Measurements from ENCODE around the gene ACP3.

ACP3 gene

GRCh38 chr3:132321304-132321703 lies 4.1 kb downstream of the ACP3 start:
- no peak for DNase-seq

GRCh38 chr3:132325103-132325606 lies 7.9 kb downstream of the ACP3 start:
- no peak for DNase-seq

- DNase-seq, result no peak
Measured at GRCh38 chr3:132325634-132326033, 8.4 kb downstream of the ACP3 start.

- no peak for DNase-seq
Measured at GRCh38 chr3:132326251-132326650, 9.0 kb downstream of the ACP3 start.

GRCh38 chr3:132332082-132332481 lies 14.9 kb downstream of the ACP3 start:
- no peak for DNase-seq

GRCh38 chr3:132332508-132332907 lies 15.3 kb downstream of the ACP3 start:
- DNase-seq, result no peak

- no peak for DNase-seq
Measured at GRCh38 chr3:132341746-132342145, 24.5 kb downstream of the ACP3 start.

GRCh38 chr3:132342183-132342582 lies 25.0 kb downstream of the ACP3 start:
- no peak for DNase-seq

- DNase-seq, result no peak
Measured at GRCh38 chr3:132342610-132343009, 25.4 kb downstream of the ACP3 start.

GRCh38 chr3:132343018-132343612 lies 25.9 kb downstream of the ACP3 start:
- DNase-seq, result peak; percentile 74

GRCh38 chr3:132344666-132345280 lies 27.6 kb downstream of the ACP3 start:
- no peak for DNase-seq

GRCh38 chr3:132346841-132347736 lies 29.9 kb downstream of the ACP3 start:
- peak; percentile 8 for DNase-seq

GRCh38 chr3:132347811-132348210 lies 30.6 kb downstream of the ACP3 start:
- DNase-seq, result no peak

- no peak for DNase-seq
Measured at GRCh38 chr3:132348531-132348930, 31.3 kb downstream of the ACP3 start.

- no peak for DNase-seq
Measured at GRCh38 chr3:132350814-132351213, 33.6 kb downstream of the ACP3 start.

- no peak for DNase-seq
Measured at GRCh38 chr3:132351222-132351806, 34.1 kb downstream of the ACP3 start.

- peak; percentile 75 for DNase-seq
Measured at GRCh38 chr3:132352556-132353143, 35.4 kb downstream of the ACP3 start.

GRCh38 chr3:132354916-132355702 lies 37.9 kb downstream of the ACP3 start:
- no peak for DNase-seq

- no peak for DNase-seq
Measured at GRCh38 chr3:132356568-132356967, 39.4 kb downstream of the ACP3 start.

- no peak for DNase-seq
Measured at GRCh38 chr3:132360717-132361116, 43.5 kb downstream of the ACP3 start.

- no peak for DNase-seq
Measured at GRCh38 chr3:132362329-132362728, 45.1 kb downstream of the ACP3 start.

GRCh38 chr3:132368515-132368914 lies 51.3 kb downstream of the ACP3 start:
- no peak for DNase-seq
